Fibroblast of pulmonary artery (primary cell): Measurements from ENCODE around the gene SORL1-AS1.

ENCODE experiments used
- DNase-seq: peaks from one replicate; pipeline ENCODE4 v3.0.0-alpha.2; 2010; ENCODE audit warnings: low read depth
- H3K4me3 ChIP-seq: replicated peaks from 2 replicates; pipeline ENCODE4 v1.5.1; 2011; ENCODE audit warnings: low read depth, mild to moderate bottlenecking, control low read depth, low read length, moderate library complexity
- TF ChIP-seq, protein P1 (sequence below): IDR thresholded peaks from 2 replicates; pipeline ENCODE4 v1.5.1; 2011; ENCODE audit warnings: mild to moderate bottlenecking, control low read depth, low read length, inconsistent platforms; ENCODE audit errors: missing control alignments

Gene SORL1-AS1

DNA sequence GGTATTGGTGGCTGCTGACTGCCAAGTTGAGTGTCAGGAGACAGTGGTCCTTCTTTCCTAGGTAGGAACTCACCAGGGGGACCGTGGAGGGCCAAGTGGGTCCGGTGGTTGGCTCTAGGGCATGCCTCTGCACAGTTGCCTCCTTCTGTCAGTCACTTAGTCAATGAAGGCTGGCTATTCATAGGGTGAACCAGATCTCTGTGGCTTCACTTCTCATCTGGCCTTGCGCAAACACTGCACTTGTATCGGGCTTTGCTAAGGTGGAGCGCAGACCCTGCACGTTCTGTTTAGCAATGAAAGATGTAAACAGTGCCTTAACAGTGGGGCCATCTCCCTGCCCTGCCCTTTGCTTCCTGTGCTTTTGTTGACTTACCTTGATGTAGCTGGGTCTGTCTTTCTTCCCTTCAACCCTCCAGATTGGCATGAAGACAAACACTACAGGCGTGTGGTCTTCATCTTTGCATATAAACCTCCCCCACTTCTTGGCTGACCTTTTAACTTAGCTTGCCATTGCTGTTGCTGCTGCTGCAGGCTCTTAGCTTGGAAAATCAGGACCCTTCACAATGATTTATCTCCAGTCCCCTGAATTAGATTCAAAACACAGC lies 6.7 kb upstream of the SORL1-AS1 start:
- TF ChIP-seq, protein P1, sequence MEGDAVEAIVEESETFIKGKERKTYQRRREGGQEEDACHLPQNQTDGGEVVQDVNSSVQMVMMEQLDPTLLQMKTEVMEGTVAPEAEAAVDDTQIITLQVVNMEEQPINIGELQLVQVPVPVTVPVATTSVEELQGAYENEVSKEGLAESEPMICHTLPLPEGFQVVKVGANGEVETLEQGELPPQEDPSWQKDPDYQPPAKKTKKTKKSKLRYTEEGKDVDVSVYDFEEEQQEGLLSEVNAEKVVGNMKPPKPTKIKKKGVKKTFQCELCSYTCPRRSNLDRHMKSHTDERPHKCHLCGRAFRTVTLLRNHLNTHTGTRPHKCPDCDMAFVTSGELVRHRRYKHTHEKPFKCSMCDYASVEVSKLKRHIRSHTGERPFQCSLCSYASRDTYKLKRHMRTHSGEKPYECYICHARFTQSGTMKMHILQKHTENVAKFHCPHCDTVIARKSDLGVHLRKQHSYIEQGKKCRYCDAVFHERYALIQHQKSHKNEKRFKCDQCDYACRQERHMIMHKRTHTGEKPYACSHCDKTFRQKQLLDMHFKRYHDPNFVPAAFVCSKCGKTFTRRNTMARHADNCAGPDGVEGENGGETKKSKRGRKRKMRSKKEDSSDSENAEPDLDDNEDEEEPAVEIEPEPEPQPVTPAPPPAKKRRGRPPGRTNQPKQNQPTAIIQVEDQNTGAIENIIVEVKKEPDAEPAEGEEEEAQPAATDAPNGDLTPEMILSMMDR: no peak
- DNase-seq: no peak
- H3K4me3 ChIP-seq: no peak overlapping the region

DNA sequence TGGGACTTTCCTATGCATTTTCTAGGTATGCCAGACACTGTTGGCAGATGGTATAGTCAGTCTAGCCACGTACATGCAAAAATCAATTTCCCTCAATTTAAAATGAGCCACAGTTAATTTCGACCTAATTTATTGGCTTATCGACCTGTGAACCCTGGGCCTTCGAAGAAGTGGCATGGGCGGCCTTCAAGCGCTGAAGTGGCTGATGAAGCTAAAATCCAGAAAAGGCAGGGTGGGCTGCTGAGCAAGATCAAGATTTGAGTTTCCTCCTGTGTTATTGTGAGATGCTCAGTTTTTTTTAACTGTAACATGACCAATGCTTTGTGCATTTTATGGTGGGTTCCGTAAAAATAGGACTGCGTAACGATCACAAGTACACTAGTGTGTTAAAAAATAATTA lies 5.8 kb upstream of the SORL1-AS1 start:
- no peak overlapping the region for H3K4me3 ChIP-seq
- DNase-seq: no peak
- TF ChIP-seq, protein P1: no peak

- DNase-seq: no peak
- H3K4me3 ChIP-seq: no peak overlapping the region
- TF ChIP-seq, protein P1: no peak
Observed at GRCh38 chr11:121456816-121457431, 4.2 kb upstream of the SORL1-AS1 start.

DNA sequence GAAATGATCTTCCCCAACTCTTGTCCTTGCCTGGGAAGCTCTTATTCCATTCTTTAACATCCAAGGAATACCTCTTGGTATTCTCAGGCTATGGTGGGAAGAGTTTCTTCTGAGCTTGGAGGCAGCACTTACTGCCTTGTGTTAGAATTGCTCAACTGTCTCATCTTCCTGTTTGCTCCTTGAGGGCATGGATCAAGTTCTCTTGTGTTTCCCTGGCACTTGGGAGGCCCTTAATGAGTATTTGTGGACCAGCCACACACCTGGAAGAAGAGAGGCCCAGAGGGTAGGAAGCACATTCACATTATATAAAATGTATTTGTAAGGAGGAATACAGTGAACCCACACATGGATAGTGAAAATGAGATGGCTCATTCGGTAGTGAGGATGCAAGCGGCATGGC lies 3.4 kb upstream of the SORL1-AS1 start:
- TF ChIP-seq, protein P1: no peak
- H3K4me3 ChIP-seq: no peak overlapping the region
- DNase-seq: no peak

GRCh38 chr11:121455115-121455514 lies 2.3 kb upstream of the SORL1-AS1 start:
- no peak for DNase-seq
- no peak overlapping the region for H3K4me3 ChIP-seq
- TF ChIP-seq, protein P1: no peak

- DNase-seq: no peak
- TF ChIP-seq, protein P1: no peak
- no peak overlapping the region for H3K4me3 ChIP-seq
Observed at GRCh38 chr11:121453589-121454299, 977 bp upstream of the SORL1-AS1 start.
